Measurements from ENCODE around the gene KCNJ10.

Gene KCNJ10

DNA sequence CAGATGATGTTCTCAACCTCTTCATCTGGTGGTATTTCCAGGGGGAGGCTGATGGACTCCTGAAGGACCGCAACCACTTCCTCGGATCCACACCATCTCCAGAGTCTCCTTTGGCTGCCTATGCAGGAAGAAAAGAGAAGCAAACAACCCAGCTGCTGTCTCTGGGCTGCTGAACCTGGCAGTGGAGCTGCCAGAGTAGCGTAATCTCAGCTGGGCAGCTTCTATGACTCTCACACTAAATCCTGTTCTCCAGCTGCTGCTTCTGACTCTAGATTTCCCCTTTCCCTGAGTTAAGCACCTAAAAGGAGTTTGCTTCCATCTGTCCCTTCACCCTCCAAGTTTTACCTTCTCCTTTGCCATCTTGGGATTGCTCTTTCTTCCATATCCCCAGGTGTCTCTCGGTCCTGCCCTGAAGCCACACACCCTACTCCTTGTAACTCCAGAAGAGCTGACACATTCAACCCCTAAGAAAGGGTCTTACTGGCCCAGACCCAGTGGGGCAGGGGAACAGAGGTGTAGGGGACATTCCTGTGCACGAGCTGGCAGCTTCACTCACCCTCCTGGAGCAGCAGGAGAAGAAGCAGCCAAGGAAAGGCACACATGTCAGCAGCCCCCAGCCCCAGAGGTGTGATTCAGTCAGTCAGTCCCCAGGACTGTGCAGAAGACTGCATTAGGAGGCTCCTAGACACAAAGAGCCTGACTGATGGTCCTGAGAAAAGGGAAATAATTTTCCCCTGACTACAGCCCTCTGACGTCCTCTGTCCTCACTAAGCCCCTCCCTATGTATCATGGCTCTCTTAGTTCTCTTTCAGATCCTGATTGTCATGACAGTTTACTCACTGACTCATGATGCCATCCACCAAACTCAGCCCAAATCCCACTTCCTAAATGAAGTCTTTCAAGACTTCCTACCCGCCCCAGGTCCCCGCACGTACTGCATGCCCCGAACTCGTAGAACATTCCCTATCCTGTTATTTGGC is 116.1 kb downstream of the KCNJ10 start, which contains the start of gene SLAMF9:
TSS of gene SLAMF9 (minus strand) at position 702 of the 980 bp plus-strand sequence. CDS start at position 602, 100 bp downstream.
- DNase-seq: no peak

DNA sequence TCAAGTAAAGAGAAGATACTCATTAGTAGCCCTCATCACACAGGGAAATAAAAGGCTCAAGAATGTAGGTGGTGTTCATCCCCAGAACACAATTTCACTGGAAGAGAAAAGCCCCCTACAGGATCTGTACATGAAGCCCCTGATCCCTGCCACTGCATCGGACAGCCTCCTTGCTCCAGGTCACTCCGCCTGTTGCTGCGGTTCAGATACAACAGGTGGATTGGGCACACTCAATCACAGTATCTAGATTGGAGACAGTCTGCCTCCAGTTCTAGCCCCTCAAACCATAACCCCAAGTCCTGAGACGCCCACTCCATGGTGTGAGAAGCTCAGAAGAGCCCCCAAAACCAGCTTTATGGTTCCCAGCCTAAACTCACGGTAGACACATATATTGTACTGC is 117.0 kb downstream of the KCNJ10 start:
- no peak for DNase-seq

GRCh38 chr1:159951551-159951950 is 118.4 kb downstream of the KCNJ10 start:
- no peak for DNase-seq

DNA sequence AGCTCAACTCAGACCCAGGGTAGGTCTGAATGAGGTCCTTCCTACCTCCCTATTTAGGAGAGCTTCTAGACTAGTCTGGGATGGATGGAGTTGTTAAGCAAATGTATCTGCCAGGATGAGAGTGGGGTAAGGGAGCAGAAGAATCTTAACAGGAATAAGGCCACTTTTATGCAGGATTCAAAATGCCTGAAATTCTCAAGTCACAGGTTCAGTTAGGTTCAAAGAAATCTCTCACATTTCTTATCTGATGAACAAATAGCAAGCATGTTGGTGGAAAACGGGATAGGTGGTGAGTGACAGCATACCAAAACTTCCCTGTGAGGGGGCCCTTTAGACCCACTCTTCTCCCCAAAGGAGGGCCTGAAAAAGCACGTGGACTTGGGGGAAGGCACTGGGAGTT is 118.9 kb downstream of the KCNJ10 start:
- no peak for DNase-seq

DNA sequence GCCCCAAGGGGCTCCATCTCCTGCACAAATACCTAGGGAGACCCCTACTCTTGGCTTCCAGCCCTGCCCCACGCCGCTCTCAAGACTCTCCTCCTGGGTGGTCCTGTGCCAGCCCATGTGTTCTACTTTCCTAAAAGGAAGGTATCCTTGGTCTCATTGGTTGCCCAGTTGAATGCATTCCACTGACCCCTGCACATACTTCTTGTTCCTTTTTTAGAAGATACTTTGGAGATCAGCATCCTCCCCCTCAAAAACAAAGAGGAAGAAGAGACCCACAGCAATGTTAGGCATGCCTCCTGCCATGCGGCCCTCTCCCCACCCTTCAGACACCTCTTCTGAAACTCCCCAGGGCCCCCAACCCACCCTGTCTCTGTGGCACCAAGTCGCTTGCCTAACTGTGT is 120.0 kb downstream of the KCNJ10 start:
- DNase-seq: no peak

DNA sequence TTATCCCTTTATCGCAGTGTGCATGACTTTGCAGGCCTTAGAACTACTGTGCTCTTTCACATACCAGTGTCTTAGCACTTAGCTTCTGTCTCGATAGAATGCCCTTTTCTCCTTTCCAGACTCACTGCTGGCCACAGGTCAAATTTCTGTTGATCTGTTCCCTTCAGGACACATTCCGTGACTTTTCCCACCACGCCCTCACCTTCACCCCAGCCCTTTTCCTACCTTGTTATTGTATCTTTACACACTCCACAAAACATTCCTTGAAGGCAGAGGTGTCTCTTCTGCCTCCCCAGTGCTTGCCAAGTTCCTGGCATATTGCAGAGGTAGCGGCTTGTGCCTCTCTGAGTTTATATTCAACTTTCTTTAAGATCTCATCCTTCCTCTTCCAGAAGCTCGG is 120.8 kb downstream of the KCNJ10 start:
- no peak for DNase-seq
